ENCODE measurements around the gene MAN1A2. TPM values are rescaled to one million over a fixed set of nuclear protein-coding genes. Genes with fewer than 3 reads are reported as not detected.

MAN1A2 gene
- total RNA-seq, 1 experiment from 2014 or later: 21.0 TPM

DNA sequence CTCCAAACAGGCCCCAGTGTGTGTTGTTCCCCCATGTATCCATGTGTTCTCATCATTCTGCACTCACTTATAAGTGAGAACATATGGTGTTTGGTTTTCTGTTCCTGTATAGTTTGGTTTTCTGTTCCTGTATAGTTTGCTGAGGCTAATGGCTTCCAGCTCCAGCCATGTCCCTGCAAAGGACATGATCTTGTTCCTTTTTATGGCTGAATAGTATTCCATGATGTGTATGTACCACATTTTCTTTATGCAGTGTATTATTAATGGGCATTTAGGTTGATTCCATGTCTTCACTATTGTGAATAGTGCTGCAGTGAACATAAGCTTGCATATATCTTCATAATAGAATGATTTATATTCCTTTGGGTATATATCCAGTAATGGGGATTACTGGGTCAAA, 111.8 kb downstream of the MAN1A2 start:
- Histone ChIP-seq H3K27me3 (replicated peaks; ENCODE audit: control insufficient read depth, insufficient read depth, low read length) (no peaks in the 10 kb centered on the region), H3K4me1 (no peaks in the 10 kb centered on the region), H3K36me3 (ENCODE audit: control insufficient read depth, insufficient read depth, low read length) (no peaks in the 10 kb centered on the region), H3K4me3 (ENCODE audit: low read depth, low read length) (no peak overlapping the region), H3K9me3 (no peaks in the 10 kb centered on the region)
- TF ChIP-seq, protein P1, sequence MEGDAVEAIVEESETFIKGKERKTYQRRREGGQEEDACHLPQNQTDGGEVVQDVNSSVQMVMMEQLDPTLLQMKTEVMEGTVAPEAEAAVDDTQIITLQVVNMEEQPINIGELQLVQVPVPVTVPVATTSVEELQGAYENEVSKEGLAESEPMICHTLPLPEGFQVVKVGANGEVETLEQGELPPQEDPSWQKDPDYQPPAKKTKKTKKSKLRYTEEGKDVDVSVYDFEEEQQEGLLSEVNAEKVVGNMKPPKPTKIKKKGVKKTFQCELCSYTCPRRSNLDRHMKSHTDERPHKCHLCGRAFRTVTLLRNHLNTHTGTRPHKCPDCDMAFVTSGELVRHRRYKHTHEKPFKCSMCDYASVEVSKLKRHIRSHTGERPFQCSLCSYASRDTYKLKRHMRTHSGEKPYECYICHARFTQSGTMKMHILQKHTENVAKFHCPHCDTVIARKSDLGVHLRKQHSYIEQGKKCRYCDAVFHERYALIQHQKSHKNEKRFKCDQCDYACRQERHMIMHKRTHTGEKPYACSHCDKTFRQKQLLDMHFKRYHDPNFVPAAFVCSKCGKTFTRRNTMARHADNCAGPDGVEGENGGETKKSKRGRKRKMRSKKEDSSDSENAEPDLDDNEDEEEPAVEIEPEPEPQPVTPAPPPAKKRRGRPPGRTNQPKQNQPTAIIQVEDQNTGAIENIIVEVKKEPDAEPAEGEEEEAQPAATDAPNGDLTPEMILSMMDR (IDR thresholded peaks at IDR 0.05; ENCODE audit: insufficient read depth in 1 of 2, low read depth in 1 of 2, low read length in 1 of 2, severe bottlenecking in 1 of 2, unreplicated experiment in 1 of 2): no peak
- no peak for DNase-seq
- Mint-ChIP-seq H3K27ac (ENCODE audit: unreplicated experiment) (no peak overlapping the region), H3K27me3 (ENCODE audit: insufficient read depth, unreplicated experiment) (no peaks in the 10 kb centered on the region), H3K4me1 (ENCODE audit: low read depth, unreplicated experiment) (no peaks in the 10 kb centered on the region), H3K36me3 (ENCODE audit: insufficient read depth, unreplicated experiment) (peaks cover 10% of the 10 kb centered on the region), H3K9me3 (ENCODE audit: unreplicated experiment) (no peaks in the 10 kb centered on the region), H3K4me3 (ENCODE audit: unreplicated experiment) (no peak overlapping the region)
- intact Hi-C loops (cut with micrococcal nuclease; ENCODE audit: unreplicated experiment): no loop called here
- ChIA-PET CTCF (no interaction called here), POLR2A (no interaction called here)
- BruUV-seq (replicated peaks): no TSS peak

DNA sequence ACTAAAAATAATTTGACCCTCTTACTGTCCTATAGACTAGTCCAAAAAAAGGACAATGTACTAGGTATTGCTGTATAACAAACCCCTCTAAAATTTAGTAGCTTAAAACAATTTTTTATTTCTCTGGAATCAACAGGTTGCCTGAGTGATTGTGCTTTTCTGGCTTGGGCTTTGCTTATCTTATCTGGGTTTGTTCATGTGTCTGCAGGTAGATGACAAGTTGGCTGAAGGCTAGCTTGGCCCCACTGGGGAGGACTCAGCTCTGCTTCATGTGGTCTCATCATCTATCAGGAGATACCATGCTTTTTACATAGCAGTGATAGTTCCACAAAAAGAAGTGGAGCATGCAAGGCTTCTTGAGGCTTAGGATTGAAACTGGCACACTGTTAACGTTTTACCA, 114.2 kb downstream of the MAN1A2 start:
- Histone ChIP-seq H3K4me3 (ENCODE audit: low read depth, low read length) (no peak overlapping the region), H3K27me3 (replicated peaks; ENCODE audit: control insufficient read depth, insufficient read depth, low read length) (no peaks in the 10 kb centered on the region), H3K36me3 (ENCODE audit: control insufficient read depth, insufficient read depth, low read length) (no peaks in the 10 kb centered on the region), H3K9me3 (no peaks in the 10 kb centered on the region), H3K4me1 (no peaks in the 10 kb centered on the region)
- POLR2A ChIA-PET: no interaction called here
- BruUV-seq (replicated peaks): no TSS peak
- no peak for DNase-seq
- H3K4me1 Mint-ChIP-seq (ENCODE audit: low read depth, unreplicated experiment): no peaks in the 10 kb centered on the region
- H3K36me3 Mint-ChIP-seq (ENCODE audit: insufficient read depth, unreplicated experiment): peaks cover 10% of the 10 kb centered on the region
- CTCF ChIA-PET: no interaction called here
- no peaks in the 10 kb centered on the region for H3K27me3 Mint-ChIP-seq (ENCODE audit: insufficient read depth, unreplicated experiment)
- intact Hi-C loops (cut with micrococcal nuclease; ENCODE audit: unreplicated experiment): no loop called here
- H3K4me3 Mint-ChIP-seq (ENCODE audit: unreplicated experiment): no peak overlapping the region
- no peaks in the 10 kb centered on the region for H3K9me3 Mint-ChIP-seq (ENCODE audit: unreplicated experiment)
- TF ChIP-seq, protein P1 (IDR thresholded peaks at IDR 0.05; ENCODE audit: insufficient read depth in 1 of 2, low read depth in 1 of 2, low read length in 1 of 2, severe bottlenecking in 1 of 2, unreplicated experiment in 1 of 2): no peak
- H3K27ac Mint-ChIP-seq (ENCODE audit: unreplicated experiment): no peak overlapping the region

DNA sequence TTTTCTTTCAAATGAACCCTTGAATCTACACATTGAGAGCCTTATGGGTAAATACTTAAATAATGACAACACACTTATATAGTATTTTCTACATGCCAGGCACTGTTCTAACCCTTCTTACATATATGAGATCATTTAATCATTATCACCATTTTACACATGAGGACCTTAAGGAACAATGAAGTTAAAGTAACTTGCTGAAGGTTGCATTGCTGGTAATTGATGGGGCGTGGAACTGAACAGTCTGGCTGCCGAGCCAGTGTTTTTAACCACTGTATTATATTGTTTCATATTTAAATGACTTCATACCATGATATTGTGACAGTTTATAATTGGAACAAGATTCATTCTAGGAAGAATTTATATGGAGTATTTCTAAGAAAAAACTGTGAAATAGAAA, 126.7 kb downstream of the MAN1A2 start:
- Mint-ChIP-seq H3K36me3 (ENCODE audit: insufficient read depth, unreplicated experiment) (no peaks in the 10 kb centered on the region), H3K27ac (ENCODE audit: unreplicated experiment) (no peak overlapping the region), H3K4me3 (ENCODE audit: unreplicated experiment) (no peak overlapping the region), H3K4me1 (ENCODE audit: low read depth, unreplicated experiment) (no peaks in the 10 kb centered on the region), H3K9me3 (ENCODE audit: unreplicated experiment) (no peaks in the 10 kb centered on the region), H3K27me3 (ENCODE audit: insufficient read depth, unreplicated experiment) (no peaks in the 10 kb centered on the region)
- H3K4me3 ChIP-seq (ENCODE audit: low read depth, low read length): no peak overlapping the region
- intact Hi-C loops (cut with micrococcal nuclease; ENCODE audit: unreplicated experiment): no loop called here
- no peak for DNase-seq
- H3K36me3 ChIP-seq (ENCODE audit: control insufficient read depth, insufficient read depth, low read length): no peaks in the 10 kb centered on the region
- ChIA-PET POLR2A (no interaction called here), CTCF (no interaction called here)
- BruUV-seq (replicated peaks): no TSS peak
- H3K4me1 ChIP-seq: no peaks in the 10 kb centered on the region
- H3K27me3 ChIP-seq (replicated peaks; ENCODE audit: control insufficient read depth, insufficient read depth, low read length): no peaks in the 10 kb centered on the region
- TF ChIP-seq, protein P1 (IDR thresholded peaks at IDR 0.05; ENCODE audit: insufficient read depth in 1 of 2, low read depth in 1 of 2, low read length in 1 of 2, severe bottlenecking in 1 of 2, unreplicated experiment in 1 of 2): no peak
- H3K9me3 ChIP-seq: no peaks in the 10 kb centered on the region

Data from Caco-2 (cell line).